Esophagus squamous epithelium (tissue), 4 donors: Measurements from ENCODE around the gene CGB5.
"Not testable (repeated sequence)": the region's sequence is repeated elsewhere in the genome, so short reads cannot be mapped to it uniquely, and the experiment has no call there.

Experiments used
- CTCF ChIP-seq, 6 experiments: fragments of 450-650 bp in 4 of 6; fragments of 200-600 bp in 2 of 6; sonication (generic) in 2 of 6; IDR thresholded peaks; one replicate each; pipeline ENCODE4 v1.5.1; 2016 to 2019; ENCODE audit warnings: antibody characterized with exemption in 6 of 6, mild to moderate bottlenecking in 4 of 6, moderate library complexity in 4 of 6
- POLR2A ChIP-seq, 4 donors: fragments of 450-650 bp; IDR thresholded peaks; one replicate each; pipeline ENCODE4 v1.6.1; 2017; ENCODE audit warnings: antibody characterized with exemption in 4 of 4, mild to moderate bottlenecking in 4 of 4, moderate library complexity in 3 of 4

GRCh38 chr19:49038557-49039276, 4.9 kb upstream of the CGB5 start:
- not testable (repeated sequence) for TF ChIP-seq POLR2A, CTCF (IDR thresholded peaks at IDR 0.05)
